Adrenal gland (tissue), 5 donors: ENCODE results near the gene TSHB.

ENCODE experiments used
- POLR2A ChIP-seq, 2 donors: fragments of 450-650 bp; IDR thresholded peaks; one replicate each; pipeline ENCODE4 v1.6.1; 2017; ENCODE audit warnings: antibody characterized with exemption in 2 of 2, mild to moderate bottlenecking in 2 of 2, moderate library complexity in 1 of 2
- TF ChIP-seq, protein P1 (sequence below), 6 experiments: fragments of 450-650 bp in 4 of 6; fragments of 200-600 bp in 2 of 6; sonication (generic) in 1 of 6; IDR thresholded peaks; 1 replicate in 5 of 6; 2 replicates in 1 of 6; pipeline versions ENCODE4 v1.5.1 to v1.8.0; 2016 to 2021; ENCODE audit warnings: antibody characterized with exemption in 6 of 6, mild to moderate bottlenecking in 2 of 6, moderate library complexity in 1 of 6
- donor health status: DM: no; HTN: no; CAD: no.

DNA sequence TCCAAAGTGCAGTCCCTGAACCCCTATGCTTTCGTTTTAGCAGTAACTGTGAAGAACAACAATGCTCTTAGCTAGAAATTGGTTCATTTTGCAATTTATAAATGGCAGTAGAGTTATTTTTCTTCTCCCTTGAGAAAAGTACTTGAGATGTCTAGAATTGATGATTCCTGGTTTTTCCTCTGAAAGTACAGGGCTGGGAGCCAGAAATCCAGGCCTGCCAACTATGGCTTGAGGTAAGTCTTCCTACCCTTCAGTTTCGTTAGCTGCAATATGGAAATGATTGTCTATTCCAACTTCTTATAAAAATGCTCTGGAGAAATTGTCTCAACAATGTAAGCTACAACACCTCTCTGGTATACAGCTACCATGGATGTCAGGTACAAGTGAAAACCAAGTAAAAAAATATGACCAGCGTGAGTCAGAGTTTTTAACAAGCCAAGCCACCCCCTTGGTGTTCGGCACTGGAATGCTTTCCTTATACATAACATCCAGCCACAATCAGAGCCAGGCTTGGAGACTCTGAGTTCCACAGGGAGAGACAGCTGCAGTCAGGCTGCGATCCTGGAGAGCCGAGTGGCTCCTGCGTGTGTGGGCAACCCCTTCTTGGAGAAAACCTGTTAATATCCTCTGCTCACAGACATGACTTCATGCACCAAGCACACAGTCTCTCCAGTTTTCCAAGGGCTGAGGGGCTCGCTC lies 37.7 kb downstream of the TSHB start:
- TF ChIP-seq, protein P1, sequence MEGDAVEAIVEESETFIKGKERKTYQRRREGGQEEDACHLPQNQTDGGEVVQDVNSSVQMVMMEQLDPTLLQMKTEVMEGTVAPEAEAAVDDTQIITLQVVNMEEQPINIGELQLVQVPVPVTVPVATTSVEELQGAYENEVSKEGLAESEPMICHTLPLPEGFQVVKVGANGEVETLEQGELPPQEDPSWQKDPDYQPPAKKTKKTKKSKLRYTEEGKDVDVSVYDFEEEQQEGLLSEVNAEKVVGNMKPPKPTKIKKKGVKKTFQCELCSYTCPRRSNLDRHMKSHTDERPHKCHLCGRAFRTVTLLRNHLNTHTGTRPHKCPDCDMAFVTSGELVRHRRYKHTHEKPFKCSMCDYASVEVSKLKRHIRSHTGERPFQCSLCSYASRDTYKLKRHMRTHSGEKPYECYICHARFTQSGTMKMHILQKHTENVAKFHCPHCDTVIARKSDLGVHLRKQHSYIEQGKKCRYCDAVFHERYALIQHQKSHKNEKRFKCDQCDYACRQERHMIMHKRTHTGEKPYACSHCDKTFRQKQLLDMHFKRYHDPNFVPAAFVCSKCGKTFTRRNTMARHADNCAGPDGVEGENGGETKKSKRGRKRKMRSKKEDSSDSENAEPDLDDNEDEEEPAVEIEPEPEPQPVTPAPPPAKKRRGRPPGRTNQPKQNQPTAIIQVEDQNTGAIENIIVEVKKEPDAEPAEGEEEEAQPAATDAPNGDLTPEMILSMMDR (IDR thresholded peaks at IDR 0.05) = no peak
- no peak for TF ChIP-seq POLR2A (IDR thresholded peaks at IDR 0.05)
